Measurements from ENCODE around the gene RABEPK. TPM values are rescaled to one million over a fixed set of nuclear protein-coding genes. Genes with fewer than 3 reads are reported as not detected.

The RABEPK gene
- total RNA-seq, 1 experiment from 2014 or later = 25.1 TPM

Other genes with a start within 250 kb of the RABEPK start
- gene SCAI, start 57.0 kb upstream of the RABEPK start, total RNA-seq (2014; rRNA removed; shearing (Covaris generic)) = 1.1 and 3.0 TPM in 2 replicates
- 63.9 and 67.0 TPM in 2 replicates for gene PPP6C, start 10.7 kb upstream of the RABEPK start, total RNA-seq (2014; rRNA removed; shearing (Covaris generic))
- 93.9 and 156 TPM in 2 replicates for gene HSPA5, start 40.8 kb downstream of the RABEPK start, total RNA-seq (2014; rRNA removed; shearing (Covaris generic))
- 32.6 and 46.2 TPM in 2 replicates for gene GAPVD1, start 61.3 kb downstream of the RABEPK start, total RNA-seq (2014; rRNA removed; shearing (Covaris generic))

Measured in M059J (cell line).